Naive thymus-derived CD4-positive, alpha-beta T cell (primary cell): ENCODE data around the gene MACROD2. TPM values are rescaled to one million over a fixed set of nuclear protein-coding genes. Genes with fewer than 3 reads are reported as not detected.

Experiments
- ATAC-seq: fragments of 150-1000 bp; cut with Tn5 transposase; 2 replicates; pipeline ENCODE4 v1.10.0; 2021; ENCODE audit warnings: mild to moderate bottlenecking, moderate library complexity
- CTCF ChIA-PET: fragments of 350-600 bp; sonication (Branson Sonifier 250); formaldehyde crosslinking; loops from one replicate; lab custom pipeline; 2021; ENCODE audit warnings: antibody characterized with exemption; lab: Charles Lee
- POLR2A ChIA-PET: fragments of 350-600 bp; sonication (Branson Sonifier 250); formaldehyde crosslinking; loops from one replicate; lab custom pipeline; 2021; ENCODE audit warnings: antibody characterized with exemption, inconsistent platforms; lab: Charles Lee
- DNase-seq, 9 donors: peaks; one replicate each; pipeline versions ENCODE4 v3.0.0 to v3.0.0-alpha.2; 2020 to 2022; ENCODE audit warnings: mixed read lengths in 1 of 9
- H3K27ac ChIP-seq: one replicate; pipeline ENCODE4 v1.7.0; 2013; ENCODE audit warnings: mild to moderate bottlenecking, low read depth, low read length, moderate library complexity
- H3K27me3 ChIP-seq, 2 donors: one replicate each; pipeline ENCODE4 v1.7.0; 2013; ENCODE audit warnings: low read length in 2 of 2, mild to moderate bottlenecking in 2 of 2, moderate library complexity in 2 of 2; ENCODE audit not compliant: control insufficient read depth in 2 of 2, insufficient read depth in 2 of 2
- H3K36me3 ChIP-seq, 3 experiments: 1 replicate in 2 of 3; 2 replicates in 1 of 3; pipeline ENCODE4 v1.7.0; 2013; ENCODE audit warnings: low read length in 3 of 3, mild to moderate bottlenecking in 3 of 3, moderate library complexity in 1 of 3; ENCODE audit not compliant: insufficient read depth in 3 of 3, control insufficient read depth in 2 of 3
- H3K4me1 ChIP-seq, 2 donors: one replicate each; pipeline ENCODE4 v1.7.0; 2013; ENCODE audit warnings: low read length in 2 of 2, mild to moderate bottlenecking in 2 of 2, moderate library complexity in 1 of 2; ENCODE audit not compliant: control insufficient read depth in 2 of 2, insufficient read depth in 2 of 2
- H3K4me3 ChIP-seq: 2 replicates; pipeline ENCODE4 v1.7.0; 2013; ENCODE audit warnings: mild to moderate bottlenecking, low read length
- H3K9me3 ChIP-seq, 3 experiments: 1 replicate in 2 of 3; 2 replicates in 1 of 3; pipeline ENCODE4 v1.7.0; 2013; ENCODE audit warnings: low read length in 3 of 3; ENCODE audit not compliant: control insufficient read depth in 2 of 3
- H3K27ac Mint-ChIP-seq, 9 donors: one replicate each; pipeline ENCODE4 v1.8.0; 2020 to 2022; ENCODE audit warnings: mixed read lengths in 9 of 9, mild to moderate bottlenecking in 8 of 9, moderate library complexity in 5 of 9, inconsistent platforms in 2 of 9
- H3K27me3 Mint-ChIP-seq, 5 donors: one replicate each; pipeline ENCODE4 v1.8.0; 2021 to 2022; ENCODE audit warnings: mixed read lengths in 5 of 5, mild to moderate bottlenecking in 1 of 5
- H3K36me3 Mint-ChIP-seq, 5 donors: one replicate each; pipeline ENCODE4 v1.8.0; 2020 to 2022; ENCODE audit warnings: mixed read lengths in 5 of 5, mild to moderate bottlenecking in 3 of 5, inconsistent platforms in 1 of 5
- H3K4me1 Mint-ChIP-seq, 7 donors: one replicate each; pipeline ENCODE4 v1.8.0; 2020 to 2022; ENCODE audit warnings: mixed read lengths in 7 of 7, mild to moderate bottlenecking in 3 of 7, inconsistent platforms in 1 of 7
- H3K4me3 Mint-ChIP-seq, 10 donors: one replicate each; pipeline ENCODE4 v1.8.0; 2020 to 2022; ENCODE audit warnings: mild to moderate bottlenecking in 10 of 10, mixed read lengths in 10 of 10, moderate library complexity in 6 of 10, inconsistent platforms in 2 of 10
- H3K9me3 Mint-ChIP-seq, 11 donors: one replicate each; pipeline ENCODE4 v1.8.0; 2020 to 2022; ENCODE audit warnings: mixed read lengths in 11 of 11, mild to moderate bottlenecking in 4 of 11, inconsistent platforms in 1 of 11, moderate library complexity in 1 of 11
- intact Hi-C, 2 donors: fragments of 100-400 bp; cut with micrococcal nuclease; formaldehyde crosslinking; loops; one replicate each; pipeline ENCODE4 v1.15.1; 2023
- polyA plus RNA-seq, 2 donors: library from polyadenylated mRNA; unstranded; fragments of 300-500 nt; fragmentation: Illumina TruSeq; gene quantifications; one replicate each; pipeline ENCODE4 v1.2.3, GENCODE V29; 2021
- total RNA-seq, 6 experiments: library from RNA in 5 of 6; stranded (reverse) in 5 of 6; gene quantifications; 1 replicate in 5 of 6; 2 replicates in 1 of 6; pipeline ENCODE4 v1.2.3 and lab custom pipeline; 2021 to 2026

MACROD2 gene
- total and polyA plus RNA-seq, 7 experiments from 2014 or later = 0.27 to 0.86 (median 0.34) TPM; not detected in 4

DNA sequence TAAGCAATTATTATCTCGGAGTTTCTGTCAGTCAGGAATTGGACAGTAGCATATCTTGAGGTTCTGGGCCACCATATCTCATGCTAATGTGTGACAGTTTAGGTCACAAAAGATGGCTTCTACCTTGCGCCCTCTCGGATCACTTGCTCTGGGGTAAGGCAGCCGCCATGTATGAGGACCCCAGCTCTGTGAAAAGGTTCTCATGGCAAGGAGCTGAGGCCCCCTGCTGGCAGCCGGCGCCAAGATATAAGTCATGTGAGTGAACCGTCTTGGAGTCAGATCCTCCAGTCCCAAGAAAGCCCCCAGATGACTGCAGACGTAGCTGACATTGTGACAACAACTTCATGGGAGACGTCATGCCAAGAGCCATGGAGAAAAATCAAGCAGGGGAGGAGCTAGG lies 1907.2 kb downstream of the MACROD2 start:
- ChIA-PET CTCF (no interaction called here), POLR2A (no interaction called here)
- Histone ChIP-seq H3K4me1 (no peaks in the 10 kb centered on the region), H3K27ac (no peak overlapping the region), H3K9me3 (no peaks in the 10 kb centered on the region), H3K36me3 (no peaks in the 10 kb centered on the region), H3K27me3 (no peaks in the 10 kb centered on the region), H3K4me3 (no peak overlapping the region)
- no peak overlapping the region for H3K4me3 Mint-ChIP-seq
- intact Hi-C loops = no loop called here
- H3K27me3 Mint-ChIP-seq = peaks cover 0 to 18% (median 0%) of the 10 kb centered on the region in 5 donors
- ATAC-seq (no peak), DNase-seq (no peak)
- peaks cover 0 to 22% (median 2%) of the 10 kb centered on the region in 11 donors for H3K9me3 Mint-ChIP-seq
- H3K27ac Mint-ChIP-seq = no peak overlapping the region
- no peaks in the 10 kb centered on the region for H3K4me1 Mint-ChIP-seq
- peaks cover 0 to 7% (median 0%) of the 10 kb centered on the region in 5 donors for H3K36me3 Mint-ChIP-seq

DNA sequence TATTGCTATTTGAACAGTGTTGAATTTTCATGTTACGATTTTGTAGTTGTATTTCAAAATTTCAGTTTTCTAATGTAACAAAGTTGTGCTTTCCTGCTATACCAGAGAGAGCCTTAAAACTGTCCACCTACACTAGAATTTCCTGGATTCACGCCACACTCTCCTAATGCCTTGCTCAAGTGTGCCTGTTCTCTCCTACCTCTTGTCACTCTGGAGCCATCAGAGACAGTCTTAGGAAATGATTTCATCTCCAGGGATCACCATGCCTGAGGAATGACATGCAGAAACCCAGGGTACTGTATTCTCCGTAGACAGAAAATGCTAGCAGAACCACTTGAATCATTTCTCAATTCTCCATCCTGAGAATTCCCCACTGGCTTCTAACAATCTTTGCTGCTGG lies 1910.3 kb downstream of the MACROD2 start:
- H3K4me1 Mint-ChIP-seq = no peaks in the 10 kb centered on the region
- Histone ChIP-seq H3K27ac (no peak overlapping the region), H3K4me1 (no peaks in the 10 kb centered on the region), H3K27me3 (no peaks in the 10 kb centered on the region), H3K4me3 (no peak overlapping the region), H3K36me3 (no peaks in the 10 kb centered on the region), H3K9me3 (no peaks in the 10 kb centered on the region)
- CTCF ChIA-PET = no interaction called here
- intact Hi-C loops = no loop called here
- no peak for ATAC-seq
- DNase-seq = no peak
- H3K27me3 Mint-ChIP-seq = peaks cover 0 to 18% (median 0%) of the 10 kb centered on the region in 5 donors
- H3K36me3 Mint-ChIP-seq = peaks cover 0 to 7% (median 0%) of the 10 kb centered on the region in 5 donors
- H3K27ac Mint-ChIP-seq = no peak overlapping the region
- POLR2A ChIA-PET = no interaction called here
- peaks cover 0 to 22% (median 6%) of the 10 kb centered on the region in 11 donors for H3K9me3 Mint-ChIP-seq
- H3K4me3 Mint-ChIP-seq = no peak overlapping the region

DNA sequence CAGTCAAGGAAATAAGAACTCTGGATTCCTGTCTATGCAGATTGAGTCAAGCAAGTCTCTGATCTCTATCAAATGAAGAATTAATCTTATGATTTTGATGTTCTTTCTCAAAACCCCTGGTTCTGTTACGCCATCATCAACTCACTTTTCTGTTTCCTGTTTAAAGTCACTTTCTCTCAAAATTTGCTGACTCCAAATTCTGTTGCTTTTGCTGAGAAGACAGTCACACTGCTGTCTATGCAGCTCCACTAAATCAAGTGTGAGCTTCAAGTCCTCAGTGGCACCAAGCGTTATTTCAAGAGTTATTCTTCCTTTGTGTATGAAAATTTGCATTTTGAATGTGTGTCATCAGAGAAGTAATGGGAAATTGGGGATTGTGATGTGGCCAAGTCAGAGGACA lies 1914.7 kb downstream of the MACROD2 start:
- peaks cover 0 to 13% (median 5%) of the 10 kb centered on the region in 11 donors for H3K9me3 Mint-ChIP-seq
- Histone ChIP-seq H3K9me3 (no peaks in the 10 kb centered on the region), H3K36me3 (no peaks in the 10 kb centered on the region), H3K27me3 (no peaks in the 10 kb centered on the region), H3K27ac (no peak overlapping the region), H3K4me3 (no peak overlapping the region), H3K4me1 (no peaks in the 10 kb centered on the region)
- H3K36me3 Mint-ChIP-seq = peaks cover 0 to 7% (median 0%) of the 10 kb centered on the region in 5 donors
- no peak overlapping the region for H3K27ac Mint-ChIP-seq
- CTCF ChIA-PET = no interaction called here
- intact Hi-C loops = no loop called here
- H3K4me3 Mint-ChIP-seq = no peak overlapping the region
- POLR2A ChIA-PET = no interaction called here
- ATAC-seq = no peak
- no peaks in the 10 kb centered on the region for H3K4me1 Mint-ChIP-seq
- no peaks in the 10 kb centered on the region for H3K27me3 Mint-ChIP-seq
- DNase-seq = no peak

DNA sequence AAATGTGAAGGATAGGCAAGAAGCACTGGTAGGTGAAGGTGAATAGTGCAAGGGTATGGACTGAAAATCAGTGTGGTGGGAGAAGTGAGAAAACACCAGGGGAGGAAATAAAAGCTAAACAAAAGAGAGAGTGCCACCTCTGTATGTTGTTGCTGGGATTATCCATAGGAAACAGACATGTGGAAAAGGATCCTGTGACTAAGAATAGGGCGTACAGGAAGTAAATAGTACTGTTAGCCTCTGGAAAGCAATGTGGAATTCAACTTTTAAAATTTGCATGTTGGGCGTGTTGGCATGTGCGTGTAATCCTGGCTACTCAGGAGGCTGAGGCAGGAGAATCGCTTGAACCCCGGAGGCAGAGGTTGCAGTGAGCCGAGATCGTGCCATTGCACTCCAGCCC lies 1916.3 kb downstream of the MACROD2 start:
- Histone ChIP-seq H3K4me1 (no peaks in the 10 kb centered on the region), H3K36me3 (no peaks in the 10 kb centered on the region), H3K27ac (no peak overlapping the region), H3K4me3 (no peak overlapping the region), H3K27me3 (no peaks in the 10 kb centered on the region), H3K9me3 (no peaks in the 10 kb centered on the region)
- peaks cover 0 to 13% (median 5%) of the 10 kb centered on the region in 11 donors for H3K9me3 Mint-ChIP-seq
- ATAC-seq (no peak), DNase-seq (no peak)
- no peak overlapping the region for H3K4me3 Mint-ChIP-seq
- H3K27me3 Mint-ChIP-seq = peaks cover 0 to 4% (median 0%) of the 10 kb centered on the region in 5 donors
- ChIA-PET POLR2A (no interaction called here), CTCF (no interaction called here)
- H3K27ac Mint-ChIP-seq = no peak overlapping the region
- intact Hi-C loops = no loop called here
- peaks cover 0 to 7% (median 0%) of the 10 kb centered on the region in 5 donors for H3K36me3 Mint-ChIP-seq
- no peaks in the 10 kb centered on the region for H3K4me1 Mint-ChIP-seq

DNA sequence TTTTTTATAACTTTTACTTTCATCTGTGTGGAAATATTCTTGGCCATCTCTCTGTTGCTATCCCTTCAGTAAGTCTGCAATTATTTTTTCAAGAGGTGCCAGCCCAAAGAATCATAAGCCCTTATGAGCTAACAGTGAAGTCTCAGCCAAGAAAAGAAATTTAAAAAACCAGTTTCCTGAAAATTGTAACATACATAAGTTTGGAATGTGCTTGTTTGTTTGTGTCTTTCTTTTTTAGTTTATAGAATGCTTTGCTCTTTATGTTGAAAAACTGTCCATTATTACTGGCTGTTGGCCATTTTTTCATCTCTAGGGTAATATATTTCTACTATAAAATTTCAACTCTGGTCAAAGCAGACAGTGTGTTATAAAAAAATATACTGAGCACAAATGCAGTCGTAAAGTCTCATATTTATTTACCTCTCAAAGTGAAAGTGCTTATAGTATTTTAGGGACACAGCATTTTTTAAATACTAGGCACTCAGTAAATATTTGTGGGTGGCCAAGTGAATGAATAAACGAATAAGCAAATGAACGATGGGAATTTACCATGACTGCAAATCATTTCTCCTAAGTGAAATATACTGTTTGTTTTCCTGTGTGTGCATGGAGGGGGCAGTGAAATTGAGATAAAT lies 1918.2 kb downstream of the MACROD2 start:
- Histone ChIP-seq H3K36me3 (no peaks in the 10 kb centered on the region), H3K4me1 (no peaks in the 10 kb centered on the region), H3K27me3 (no peaks in the 10 kb centered on the region), H3K27ac (no peak overlapping the region), H3K4me3 (no peak overlapping the region), H3K9me3 (no peaks in the 10 kb centered on the region)
- Mint-ChIP-seq H3K9me3 (peaks cover 0 to 12% (median 3%) of the 10 kb centered on the region in 11 donors), H3K4me3 (no peak overlapping the region), H3K36me3 (peaks cover 0 to 7% (median 0%) of the 10 kb centered on the region in 5 donors), H3K27ac (no peak overlapping the region), H3K4me1 (no peaks in the 10 kb centered on the region), H3K27me3 (peaks cover 0 to 4% (median 0%) of the 10 kb centered on the region in 5 donors)
- ATAC-seq = no peak
- ChIA-PET CTCF (no interaction called here), POLR2A (no interaction called here)
- intact Hi-C loops = no loop called here
- DNase-seq = no peak

DNA sequence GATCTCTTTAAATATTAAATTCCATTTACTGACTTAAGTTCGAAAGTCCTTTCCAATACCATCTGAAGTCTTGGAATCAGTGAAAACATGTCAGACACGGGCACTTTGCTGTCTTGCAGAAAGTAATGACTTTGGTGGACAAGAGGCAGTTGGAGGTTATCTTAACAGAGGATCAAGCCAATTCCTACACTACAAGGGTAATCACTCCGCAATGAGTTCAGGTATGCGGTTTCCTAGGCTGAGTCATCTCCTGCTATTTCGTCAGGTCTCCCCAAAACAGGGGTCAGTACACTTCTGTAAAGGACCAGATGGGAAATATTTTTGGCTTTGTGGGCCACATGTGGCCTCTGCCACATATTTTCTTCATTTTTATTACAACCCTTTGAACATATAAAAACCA lies 1921.3 kb downstream of the MACROD2 start:
- no peak overlapping the region for H3K4me3 Mint-ChIP-seq
- H3K27me3 ChIP-seq = no peaks in the 10 kb centered on the region
- no peaks in the 10 kb centered on the region for H3K36me3 Mint-ChIP-seq
- H3K9me3 Mint-ChIP-seq = peaks cover 0 to 14% (median 5%) of the 10 kb centered on the region in 11 donors
- DNase-seq (no peak), ATAC-seq (no peak)
- no peaks in the 10 kb centered on the region for H3K4me1 ChIP-seq
- peaks cover 0 to 8% (median 0%) of the 10 kb centered on the region in 5 donors for H3K27me3 Mint-ChIP-seq
- H3K27ac Mint-ChIP-seq = no peak overlapping the region
- no peaks in the 10 kb centered on the region for H3K9me3 ChIP-seq
- H3K36me3 ChIP-seq = no peaks in the 10 kb centered on the region
- H3K27ac ChIP-seq = no peak overlapping the region
- CTCF ChIA-PET = no interaction called here
- peaks cover 0 to 2% (median 0%) of the 10 kb centered on the region in 7 donors for H3K4me1 Mint-ChIP-seq
- intact Hi-C loops = no loop called here
- POLR2A ChIA-PET = no interaction called here
- H3K4me3 ChIP-seq = no peak overlapping the region

DNA sequence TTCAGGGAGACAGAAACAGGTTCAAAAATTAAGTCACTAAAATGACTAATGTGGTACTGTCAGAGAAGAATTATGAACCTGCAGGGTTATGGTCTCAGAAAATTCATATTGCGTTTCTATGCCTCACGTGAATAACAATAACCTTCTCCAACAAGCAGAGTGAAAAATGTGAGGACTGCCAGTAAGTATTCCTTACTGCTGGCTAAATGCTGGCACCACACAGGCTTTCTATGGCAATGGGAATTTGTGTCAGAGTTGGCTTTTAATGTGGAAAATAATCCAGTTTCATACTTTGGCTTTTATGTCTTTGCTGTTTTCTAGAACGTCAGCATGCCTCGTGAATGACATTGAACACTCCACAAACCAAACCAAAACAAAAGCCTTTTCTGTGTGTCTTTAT lies 1922.0 kb downstream of the MACROD2 start:
- Mint-ChIP-seq H3K4me3 (no peak overlapping the region), H3K9me3 (peaks cover 0 to 13% (median 5%) of the 10 kb centered on the region in 11 donors), H3K27me3 (peaks cover 0 to 11% (median 0%) of the 10 kb centered on the region in 5 donors), H3K4me1 (peaks cover 0 to 2% (median 0%) of the 10 kb centered on the region in 7 donors), H3K36me3 (no peaks in the 10 kb centered on the region), H3K27ac (no peak overlapping the region)
- intact Hi-C loops = no loop called here
- no peaks in the 10 kb centered on the region for H3K27me3 ChIP-seq
- no peaks in the 10 kb centered on the region for H3K36me3 ChIP-seq
- no peaks in the 10 kb centered on the region for H3K9me3 ChIP-seq
- POLR2A ChIA-PET = no interaction called here
- H3K4me3 ChIP-seq = no peak overlapping the region
- no peak overlapping the region for H3K27ac ChIP-seq
- H3K4me1 ChIP-seq = no peaks in the 10 kb centered on the region
- CTCF ChIA-PET = no interaction called here
- DNase-seq = no peak
- no peak for ATAC-seq
